ENCODE data around the gene KYNU. TPM values are rescaled to one million over a fixed set of nuclear protein-coding genes. Genes with fewer than 3 reads are reported as not detected.

Gene KYNU
- polyA plus RNA-seq, 1 experiment: 4.5 TPM

GRCh38 chr2:142973822-142974207 lies 96.4 kb downstream of the KYNU start:
- no peak for DNase-seq (ENCODE audit: low read depth, low spot score)
- ChIA-PET CTCF (interaction anchor here (0.9 to 2.3 kb wide), 4 partner anchors 10 to 290 kb away, joined by 3 to 13 read pairs (median 8); no protein-coding TSS in a partner anchor), POLR2A (no interaction called here)
- no peak for TF ChIP-seq CTCF (IDR thresholded peaks at IDR 0.05; ENCODE audit: low read depth, low read length)
- H3K27ac ChIP-seq (ENCODE audit: low read depth, low read length): no peak overlapping the region
- H3K9me3 ChIP-seq (ENCODE audit: control insufficient read depth, insufficient read depth, low read length): no peaks in the 10 kb centered on the region
- H3K4me3 ChIP-seq (ENCODE audit: low read depth, low read length): no peak overlapping the region
- H3K27me3 ChIP-seq (ENCODE audit: control insufficient read depth, insufficient read depth, low read length): no peaks in the 10 kb centered on the region

GRCh38 chr2:142974288-142975024 lies 97.0 kb downstream of the KYNU start:
- no peaks in the 10 kb centered on the region for H3K27me3 ChIP-seq (ENCODE audit: control insufficient read depth, insufficient read depth, low read length)
- ChIA-PET CTCF (interaction anchor here (0.6 to 2.3 kb wide), 5 partner anchors 10 to 291 kb away, joined by 3 to 13 read pairs (median 3); no protein-coding TSS in a partner anchor), POLR2A (no interaction called here)
- TF ChIP-seq CTCF (IDR thresholded peaks at IDR 0.05; ENCODE audit: low read depth, low read length): no peak
- H3K9me3 ChIP-seq (ENCODE audit: control insufficient read depth, insufficient read depth, low read length): no peaks in the 10 kb centered on the region
- no peak overlapping the region for H3K4me3 ChIP-seq (ENCODE audit: low read depth, low read length)
- no peak for DNase-seq (ENCODE audit: low read depth, low spot score)
- peak overlapping the region; percentile 25 for H3K27ac ChIP-seq (ENCODE audit: low read depth, low read length)

GRCh38 chr2:142975239-142975638 lies 97.8 kb downstream of the KYNU start:
- TF ChIP-seq CTCF (IDR thresholded peaks at IDR 0.05; ENCODE audit: low read depth, low read length): no peak
- H3K4me3 ChIP-seq (ENCODE audit: low read depth, low read length): no peak overlapping the region
- ChIA-PET CTCF (interaction anchor here (0.7 to 2.3 kb wide), 3 partner anchors 13 to 292 kb away, joined by 3 to 13 read pairs (median 12); no protein-coding TSS in a partner anchor), POLR2A (no interaction called here)
- H3K9me3 ChIP-seq (ENCODE audit: control insufficient read depth, insufficient read depth, low read length): no peaks in the 10 kb centered on the region
- H3K27me3 ChIP-seq (ENCODE audit: control insufficient read depth, insufficient read depth, low read length): no peaks in the 10 kb centered on the region
- H3K27ac ChIP-seq (ENCODE audit: low read depth, low read length): no peak overlapping the region
- no peak for DNase-seq (ENCODE audit: low read depth, low spot score)

GRCh38 chr2:142980246-142981068 lies 103.0 kb downstream of the KYNU start:
- peak; percentile 55 for TF ChIP-seq CTCF (IDR thresholded peaks at IDR 0.05; ENCODE audit: low read depth, low read length)
- CTCF ChIA-PET: interaction anchor here (0.6 to 5.8 kb wide), 36 partner anchors 8 to 795 kb away, joined by 3 to 94 read pairs (median 3); no protein-coding TSS in a partner anchor
- H3K27me3 ChIP-seq (ENCODE audit: control insufficient read depth, insufficient read depth, low read length): no peaks in the 10 kb centered on the region
- no peak for DNase-seq (ENCODE audit: low read depth, low spot score)
- H3K27ac ChIP-seq (ENCODE audit: low read depth, low read length): no peak overlapping the region
- H3K9me3 ChIP-seq (ENCODE audit: control insufficient read depth, insufficient read depth, low read length): no peaks in the 10 kb centered on the region
- H3K4me3 ChIP-seq (ENCODE audit: low read depth, low read length): no peak overlapping the region
- POLR2A ChIA-PET: no interaction called here

GRCh38 chr2:142981069-142981378 lies 103.6 kb downstream of the KYNU start:
- H3K27me3 ChIP-seq (ENCODE audit: control insufficient read depth, insufficient read depth, low read length): no peaks in the 10 kb centered on the region
- ChIA-PET CTCF (interaction anchor here (0.7 to 5.8 kb wide), 30 partner anchors 8 to 796 kb away, joined by 3 to 94 read pairs (median 4); no protein-coding TSS in a partner anchor), POLR2A (no interaction called here)
- DNase-seq (ENCODE audit: low read depth, low spot score): no peak
- no peak for TF ChIP-seq CTCF (IDR thresholded peaks at IDR 0.05; ENCODE audit: low read depth, low read length)
- H3K27ac ChIP-seq (ENCODE audit: low read depth, low read length): no peak overlapping the region
- H3K9me3 ChIP-seq (ENCODE audit: control insufficient read depth, insufficient read depth, low read length): no peaks in the 10 kb centered on the region
- no peak overlapping the region for H3K4me3 ChIP-seq (ENCODE audit: low read depth, low read length)
